GM13977 (cell line): ENCODE results near the gene CHPT1.

Experiments used
- DNase-seq: peaks from one replicate; pipeline ENCODE4 v3.0.0; 2012; ENCODE audit warnings: low spot score
- CTCF ChIP-seq: IDR thresholded peaks from 2 replicates; pipeline ENCODE4 v1.5.1; 2012; ENCODE audit warnings: mild to moderate bottlenecking, control low read depth; ENCODE audit not compliant: insufficient read depth; ENCODE audit errors: extremely low read depth, missing control alignments
- in situ Hi-C: fragments of 300-500 bp; cut with MboI; formaldehyde crosslinking; loops from one replicate; pipeline ENCODE4 v1.12.0; 2022; ENCODE audit warnings: low sequenced_read_pairs, low pct_unique_long_range_greater_than_20kb, mixed read lengths, inconsistent platforms; ENCODE audit not compliant: unreplicated experiment

CHPT1 gene

GRCh38 chr12:101697197-101697929 lies at the start of gene CHPT1:
Gene CHPT1 (plus strand): TSS chr12:101697640. CDS start chr12:101697862, 222 bp downstream.
- in situ Hi-C loops, result no loop called here
- peak; percentile 82 for DNase-seq
- TF ChIP-seq CTCF, result no peak

- in situ Hi-C loops, result no loop called here
- DNase-seq, result no peak
- TF ChIP-seq CTCF, result no peak
Observed at GRCh38 chr12:101647711-101648110, 49.7 kb upstream of the CHPT1 start.

GRCh38 chr12:101648195-101648594 lies 49.2 kb upstream of the CHPT1 start:
- in situ Hi-C loops, result no loop called here
- no peak for DNase-seq
- no peak for TF ChIP-seq CTCF

GRCh38 chr12:101650346-101651117 lies 46.9 kb upstream of the CHPT1 start:
- no peak for DNase-seq
- no peak for TF ChIP-seq CTCF
- in situ Hi-C loops, result no loop called here

GRCh38 chr12:101653030-101653429 lies 44.4 kb upstream of the CHPT1 start:
- in situ Hi-C loops, result no loop called here
- DNase-seq, result no peak
- TF ChIP-seq CTCF, result no peak

GRCh38 chr12:101653503-101653902 lies 43.9 kb upstream of the CHPT1 start:
- in situ Hi-C loops, result no loop called here
- TF ChIP-seq CTCF, result no peak
- no peak for DNase-seq
